ENCODE results near the gene WDR88. TPM values are rescaled to one million over a fixed set of nuclear protein-coding genes. Genes with fewer than 3 reads are reported as not detected.

The WDR88 gene
- total and polyA plus RNA-seq, 2 of the 8 experiments (the other 6 are each of a cell fraction or from before 2014, with no cell fraction given) = not detected

DNA sequence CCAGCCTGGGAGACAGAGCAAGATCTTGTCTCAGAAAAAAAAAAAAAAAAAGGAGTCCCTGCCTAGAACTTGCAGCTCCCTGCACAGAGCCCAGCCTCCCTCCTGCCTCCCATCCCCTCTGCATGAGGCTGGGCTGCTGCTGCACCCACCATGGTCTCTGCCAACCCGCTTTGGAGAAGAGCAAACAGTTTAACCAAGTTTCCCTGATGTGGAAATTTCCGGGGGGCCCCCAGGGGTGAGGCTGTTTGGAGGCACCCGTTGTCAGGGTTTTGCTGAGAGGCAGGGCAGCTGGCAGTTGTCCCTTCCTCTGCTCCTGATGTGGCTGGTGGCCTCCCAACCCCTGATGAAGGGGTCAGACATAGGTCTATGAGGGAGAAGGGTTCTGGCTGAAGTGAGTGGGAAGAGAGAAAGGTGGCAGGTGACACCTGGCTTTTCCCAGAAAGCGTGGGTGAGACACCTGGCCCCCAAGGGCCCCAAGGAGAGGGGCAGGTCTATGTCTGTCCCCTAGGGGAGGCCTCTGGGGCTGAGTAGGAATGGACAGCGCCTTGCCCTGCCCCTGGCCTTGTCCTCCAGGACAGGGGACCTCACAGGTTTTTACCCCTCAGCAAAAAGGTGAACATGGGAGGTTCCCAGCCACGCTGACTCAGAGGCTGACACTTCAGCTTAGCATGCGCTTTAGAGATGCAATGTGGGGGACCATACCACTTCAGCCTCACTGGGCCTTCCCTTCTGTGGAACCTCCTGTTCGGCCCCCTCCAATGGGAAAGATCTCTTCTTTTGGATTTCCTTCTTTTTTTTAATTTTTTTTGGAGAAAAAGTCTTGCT lies 67.7 kb downstream of the WDR88 start:
- Histone ChIP-seq H2AK5ac (ENCODE audit: low read depth, low read length) (no peak overlapping the region), H3K4me3 (ENCODE audit: extremely low read depth in 1 of 4, insufficient read depth in 2 of 4, low read depth in 3 of 4, low read length in 4 of 4) (no peak overlapping the region), H4K20me1 (replicated peaks in 1 of 2; ENCODE audit: control insufficient read depth in 1 of 2, insufficient read depth in 2 of 2, low read length in 2 of 2) (peaks cover 4 to 13% of the 10 kb centered on the region in 2 experiments), H2AFZ (ENCODE audit: low read length) (no peak overlapping the region), H3K4me2 (ENCODE audit: insufficient read depth in 1 of 2, low read depth in 2 of 2, low read length in 2 of 2) (no peak overlapping the region), H3K36me3 (ENCODE audit: control insufficient read depth in 2 of 4, insufficient read depth in 4 of 4, low read length in 3 of 4) (peaks cover 0 to 10% (median 2%) of the 10 kb centered on the region in 4 experiments; a peak in 4 of 8 replicates), H2BK12ac (ENCODE audit: low read depth, low read length) (no peak overlapping the region), H4K8ac (ENCODE audit: extremely low read depth, insufficient read depth, low read length) (no peak overlapping the region), H3K23ac (ENCODE audit: insufficient read length) (no peak overlapping the region), H3K27me3 (replicated peaks in 1 of 4; ENCODE audit: control insufficient read depth in 3 of 4, extremely low read depth in 1 of 4, insufficient read depth in 3 of 4, low read length in 3 of 4) (peaks cover 0 to 3% (median 0%) of the 10 kb centered on the region in 4 experiments; a peak in 2 of 7 replicates), H3K27ac (ENCODE audit: low read depth, low read length) (no peak overlapping the region), H2BK5ac (ENCODE audit: low read depth, low read length) (no peak overlapping the region), H3K79me2 (ENCODE audit: control insufficient read depth in 1 of 2, insufficient read depth in 2 of 2, low read length in 2 of 2) (no peaks in the 10 kb centered on the region), H3K18ac (ENCODE audit: extremely low read depth, low read length) (no peak overlapping the region), H2BK120ac (replicated peaks; ENCODE audit: low read depth, low read length) (no peak overlapping the region), H3K4me1 (replicated peaks in 1 of 4; ENCODE audit: control insufficient read depth in 3 of 4, insufficient read depth in 4 of 4, low read length in 3 of 4) (peaks cover 0 to 2% (median 0%) of the 10 kb centered on the region in 4 experiments; a peak in 2 of 7 replicates), H3K23me2 (ENCODE audit: low read depth, low read length) (no peaks in the 10 kb centered on the region; the same call in 1 of the 2 replicates), H4K91ac (replicated peaks; ENCODE audit: insufficient read length, low read length) (no peak overlapping the region), H3K14ac (ENCODE audit: insufficient read length) (no peak overlapping the region), H2BK20ac (ENCODE audit: low read length) (no peak overlapping the region), H3K4ac (replicated peaks; ENCODE audit: insufficient read length, low read depth, low read length) (no peak overlapping the region), H3K79me1 (ENCODE audit: low read depth, low read length) (peaks cover 6% of the 10 kb centered on the region), H3K9ac (replicated peaks in 1 of 4; ENCODE audit: extremely low read depth in 1 of 4, low read depth in 3 of 4, low read length in 3 of 4) (no peak overlapping the region), H4K5ac (ENCODE audit: insufficient read length, low read depth, low read length) (no peak overlapping the region), H3K9me3 (ENCODE audit: insufficient read depth in 2 of 2, low read depth in 1 of 2, low read length in 1 of 2) (no peaks in the 10 kb centered on the region), H3K56ac (replicated peaks; ENCODE audit: insufficient read length, low read depth, low read length) (no peak overlapping the region), H2BK15ac (ENCODE audit: low read length) (no peak overlapping the region)
- ChIA-PET CTCF (ENCODE audit: partially characterized antibody) (interaction anchor here (0.6 to 1.6 kb wide), 3 partner anchors 10 to 153 kb away, joined by 3 to 4 read pairs (median 3); no protein-coding TSS in a partner anchor), POLR2A (ENCODE audit: partially characterized antibody) (interaction anchor here (0.6 to 1.7 kb wide), 3 partner anchors 10 to 69 kb away, joined by 3 to 7 read pairs (median 5); no protein-coding TSS in a partner anchor)
- 82% methylated on average over 8 of the region's 8 CpGs; no CpG with 5 or more reads in 1 of the 2 experiments for WGBS, 2 experiments (ENCODE audit: extremely low coverage in 1 of 2, insufficient coverage in 1 of 2, insufficient read length in 1 of 2, insufficient replicate concordance in 2 of 2, low coverage in 1 of 2, low lambda C conversion rate in 2 of 2, missing lambda C conversion rate in 1 of 2)
- FAIRE-seq (no peak), DNase-seq (ENCODE audit: low read depth in 1 of 2, low spot score in 2 of 2) (no peak)
- TF ChIP-seq SIN3A (conservative IDR thresholded peaks at IDR 0.05 in 1 of 2, IDR thresholded peaks at IDR 0.05 in 1 of 2; ENCODE audit: low read depth in 1 of 2, low read length in 2 of 2) (no peak), RBBP5 (IDR thresholded peaks at IDR 0.05; ENCODE audit: borderline replicate concordance, low read depth, low read length) (no peak), TAF1 (IDR thresholded peaks at IDR 0.05; ENCODE audit: low read depth, low read length) (no peak), BCL11A (IDR thresholded peaks at IDR 0.05; ENCODE audit: low read depth in 2 of 2, low read length in 2 of 2) (no peak), CEBPB (IDR thresholded peaks at IDR 0.05; ENCODE audit: low read depth, low read length) (no peak), CHD2 (IDR thresholded peaks at IDR 0.05; ENCODE audit: low read length) (no peak), FOSL1 (IDR thresholded peaks at IDR 0.05; ENCODE audit: insufficient read depth, low read depth, low read length) (no peak)

All from H1 (cell line).